ENCODE measurements around the gene CTDSPL.
"Not testable (repeated sequence)": the region's sequence is repeated elsewhere in the genome, so short reads cannot be mapped to it uniquely, and the experiment has no call there.

The CTDSPL gene

GRCh38 chr3:37957539-37957936, 95.9 kb downstream of the CTDSPL start:
- in situ Hi-C loops (cut with HindIII; ENCODE audit: low sequenced_read_pairs): loop anchor here (5.0 kb wide), 1 partner anchor 35 kb away; no protein-coding TSS in a partner anchor

- in situ Hi-C loops (cut with HindIII; ENCODE audit: low sequenced_read_pairs): no loop called here
Observed at GRCh38 chr3:37961622-37962431, 100.1 kb downstream of the CTDSPL start.

- in situ Hi-C loops (cut with HindIII; ENCODE audit: low sequenced_read_pairs): no loop called here
Observed at GRCh38 chr3:37963016-37963415, 101.3 kb downstream of the CTDSPL start.

GRCh38 chr3:37963635-37964034, 102.0 kb downstream of the CTDSPL start:
- in situ Hi-C loops (cut with HindIII; ENCODE audit: low sequenced_read_pairs): no loop called here

- in situ Hi-C loops (cut with HindIII; ENCODE audit: low sequenced_read_pairs): no loop called here
Observed at GRCh38 chr3:37964146-37964545, 102.5 kb downstream of the CTDSPL start.

- in situ Hi-C loops (cut with HindIII; ENCODE audit: low sequenced_read_pairs): loop anchor here (5.0 kb wide), 2 partner anchors 53 to 72 kb away; no protein-coding TSS in a partner anchor
Observed at GRCh38 chr3:37964716-37965115, 103.0 kb downstream of the CTDSPL start.

GRCh38 chr3:37967260-37967881, 105.7 kb downstream of the CTDSPL start:
- in situ Hi-C loops (cut with HindIII; ENCODE audit: low sequenced_read_pairs): loop anchor here (5.0 kb wide), 2 partner anchors 50 to 75 kb away; no protein-coding TSS in a partner anchor

GRCh38 chr3:37968199-37968598, 106.5 kb downstream of the CTDSPL start:
- in situ Hi-C loops (cut with HindIII; ENCODE audit: low sequenced_read_pairs): loop anchor here (5.0 kb wide), 2 partner anchors 49 to 76 kb away; no protein-coding TSS in a partner anchor

- in situ Hi-C loops (cut with HindIII; ENCODE audit: low sequenced_read_pairs): loop anchor here (5.0 kb wide), 2 partner anchors 48 to 77 kb away; no protein-coding TSS in a partner anchor
Observed at GRCh38 chr3:37968813-37969595, 107.3 kb downstream of the CTDSPL start.

- in situ Hi-C loops (cut with HindIII; ENCODE audit: low sequenced_read_pairs): loop anchor here (5.0 kb wide), 2 partner anchors 48 to 77 kb away; no protein-coding TSS in a partner anchor
Observed at GRCh38 chr3:37969596-37970100, 108.0 kb downstream of the CTDSPL start.

- in situ Hi-C loops (cut with HindIII; ENCODE audit: low sequenced_read_pairs): no loop called here
Observed at GRCh38 chr3:37970802-37971201, 109.1 kb downstream of the CTDSPL start.

GRCh38 chr3:37971467-37971866, 109.8 kb downstream of the CTDSPL start:
- in situ Hi-C loops (cut with HindIII; ENCODE audit: low sequenced_read_pairs): no loop called here

GRCh38 chr3:37972056-37972455, 110.4 kb downstream of the CTDSPL start:
- in situ Hi-C loops (cut with HindIII; ENCODE audit: low sequenced_read_pairs): not testable (repeated sequence)

- in situ Hi-C loops (cut with HindIII; ENCODE audit: low sequenced_read_pairs): no loop called here
Observed at GRCh38 chr3:37973246-37974054, 111.8 kb downstream of the CTDSPL start.

- in situ Hi-C loops (cut with HindIII; ENCODE audit: low sequenced_read_pairs): no loop called here
Observed at GRCh38 chr3:37974121-37975083, 112.7 kb downstream of the CTDSPL start.

GRCh38 chr3:37979541-37980461, 118.1 kb downstream of the CTDSPL start:
- in situ Hi-C loops (cut with HindIII; ENCODE audit: low sequenced_read_pairs): no loop called here

GRCh38 chr3:37980462-37981347, 119.0 kb downstream of the CTDSPL start:
- in situ Hi-C loops (cut with HindIII; ENCODE audit: low sequenced_read_pairs): no loop called here

Data from endothelial cell of hepatic sinusoid (primary cell).